Astrocyte (in vitro differentiated cells and primary cell): ENCODE results near the gene FAM120B. TPM values are rescaled to one million over a fixed set of nuclear protein-coding genes. Genes with fewer than 3 reads are reported as not detected.
A peak's percentile ranks its signal among the peaks of the same experiment; 100 is the strongest.

Experiments
- DNase-seq: peaks from one replicate; pipeline ENCODE4 v3.0.0-alpha.2; 2010; ENCODE audit warnings: low read depth
- FAIRE-seq: peaks from 2 replicates; lab custom pipeline; 2011; peaks lifted over from hg19 to GRCh38; lab: Jason Lieb, UNC
- H2AFZ ChIP-seq: 2 replicates; pipeline ENCODE4 v1.6.0; 2012; ENCODE audit warnings: low read depth, low read length, inconsistent platforms
- H3K27ac ChIP-seq: 2 replicates; pipeline ENCODE4 v1.5.1; 2011; ENCODE audit warnings: low read depth, low read length, inconsistent platforms
- H3K27me3 ChIP-seq: 2 replicates; pipeline ENCODE4 v1.6.0; 2011; ENCODE audit warnings: low read length, inconsistent platforms; ENCODE audit not compliant: insufficient read depth
- H3K36me3 ChIP-seq: 2 replicates; pipeline ENCODE4 v1.5.1; 2011; ENCODE audit warnings: low read length, inconsistent platforms; ENCODE audit not compliant: insufficient read depth
- H3K4me1 ChIP-seq: 2 replicates; pipeline ENCODE4 v1.5.1; 2011; ENCODE audit warnings: low read length, inconsistent platforms; ENCODE audit not compliant: insufficient read depth
- H3K4me2 ChIP-seq: 2 replicates; pipeline ENCODE4 v1.6.0; 2012; ENCODE audit warnings: low read length, inconsistent platforms
- H3K4me3 ChIP-seq: 2 replicates; pipeline ENCODE4 v1.5.1; 2011; ENCODE audit warnings: low read depth, mild to moderate bottlenecking, low read length, inconsistent platforms; ENCODE audit not compliant: insufficient read depth
- H3K79me2 ChIP-seq: 2 replicates; pipeline ENCODE4 v1.6.0; 2012; ENCODE audit warnings: mild to moderate bottlenecking, low read length, inconsistent platforms; ENCODE audit not compliant: insufficient read depth
- H3K9ac ChIP-seq: 2 replicates; pipeline ENCODE4 v1.6.0; 2012; ENCODE audit warnings: mild to moderate bottlenecking, low read length, inconsistent platforms
- H3K9me3 ChIP-seq: 2 replicates; pipeline ENCODE4 v1.5.1; 2012; ENCODE audit warnings: low read depth, mild to moderate bottlenecking, low read length, inconsistent platforms; ENCODE audit not compliant: insufficient read depth
- H4K20me1 ChIP-seq: 2 replicates; pipeline ENCODE4 v1.6.0; 2012; ENCODE audit warnings: low read length, inconsistent platforms; ENCODE audit not compliant: insufficient read depth
- H3K27ac Mint-ChIP-seq: one replicate; pipeline ENCODE4 v1.8.0; 2021; ENCODE audit warnings: mild to moderate bottlenecking, mixed read lengths; ENCODE audit not compliant: unreplicated experiment
- H3K27me3 Mint-ChIP-seq: one replicate; pipeline ENCODE4 v1.8.0; 2021; ENCODE audit warnings: low read depth, mixed read lengths; ENCODE audit not compliant: unreplicated experiment
- H3K36me3 Mint-ChIP-seq: one replicate; pipeline ENCODE4 v1.8.0; 2021; ENCODE audit warnings: low read depth, mixed read lengths; ENCODE audit not compliant: unreplicated experiment
- H3K4me1 Mint-ChIP-seq: one replicate; pipeline ENCODE4 v1.8.0; 2021; ENCODE audit warnings: low read depth, mixed read lengths; ENCODE audit not compliant: unreplicated experiment
- H3K4me3 Mint-ChIP-seq: one replicate; pipeline ENCODE4 v1.8.0; 2021; ENCODE audit warnings: mild to moderate bottlenecking, moderate library complexity, mixed read lengths; ENCODE audit not compliant: unreplicated experiment
- H3K9me3 Mint-ChIP-seq: one replicate; pipeline ENCODE4 v1.8.0; 2021; ENCODE audit warnings: mild to moderate bottlenecking, mixed read lengths; ENCODE audit not compliant: unreplicated experiment
- CTCF ChIP-seq: IDR thresholded peaks from 2 replicates; pipeline ENCODE4 v1.5.1; 2011; ENCODE audit warnings: low read depth, mild to moderate bottlenecking, inconsistent platforms, low read length, moderate library complexity; ENCODE audit not compliant: insufficient read depth
- EZH2 ChIP-seq: IDR thresholded peaks from 2 replicates; pipeline ENCODE4 v1.6.1; 2012; ENCODE audit warnings: mild to moderate bottlenecking, low read length, inconsistent platforms; ENCODE audit not compliant: insufficient read depth
- total RNA-seq: library from RNA; stranded (reverse); gene quantifications from 2 replicates; pipeline ENCODE4 v1.2.1, GENCODE V29; 2021

Gene FAM120B
- total RNA-seq, 1 donor from 2014 or later, result 29.8 TPM

GRCh38 chr6:170452767-170453545 is 146.4 kb downstream of the FAM120B start:
- Mint-ChIP-seq H3K27ac (no peak overlapping the region), H3K9me3 (no peaks in the 10 kb centered on the region), H3K4me3 (no peak overlapping the region), H3K27me3 (peaks cover 55% of the 10 kb centered on the region), H3K36me3 (no peaks in the 10 kb centered on the region), H3K4me1 (peaks cover 13% of the 10 kb centered on the region)
- TF ChIP-seq CTCF (no peak), EZH2 (no peak)
- Histone ChIP-seq H3K27me3 (no peaks in the 10 kb centered on the region), H3K4me2 (no peak overlapping the region), H3K9ac (no peak overlapping the region), H3K36me3 (no peaks in the 10 kb centered on the region), H3K4me3 (no peak overlapping the region), H3K4me1 (peaks cover 5% of the 10 kb centered on the region), H3K9me3 (peaks cover 3% of the 10 kb centered on the region), H4K20me1 (no peaks in the 10 kb centered on the region), H3K79me2 (no peaks in the 10 kb centered on the region), H2AFZ (no peak overlapping the region), H3K27ac (no peak overlapping the region)
- FAIRE-seq (peak; percentile 29), DNase-seq (no peak)

- no peak overlapping the region for H3K9ac ChIP-seq
- no peak overlapping the region for H2AFZ ChIP-seq
- FAIRE-seq (no peak), DNase-seq (no peak)
- H3K4me1 ChIP-seq, result peaks cover 4% of the 10 kb centered on the region
- H3K27ac ChIP-seq, result no peak overlapping the region
- H3K4me3 ChIP-seq, result no peak overlapping the region
- H3K36me3 ChIP-seq, result no peaks in the 10 kb centered on the region
- no peaks in the 10 kb centered on the region for H3K9me3 Mint-ChIP-seq
- H3K36me3 Mint-ChIP-seq, result no peaks in the 10 kb centered on the region
- H3K27ac Mint-ChIP-seq, result no peak overlapping the region
- no peak overlapping the region for H3K4me3 Mint-ChIP-seq
- H3K4me1 Mint-ChIP-seq, result peaks cover 11% of the 10 kb centered on the region
- H3K9me3 ChIP-seq, result peaks cover 3% of the 10 kb centered on the region
- no peaks in the 10 kb centered on the region for H3K27me3 ChIP-seq
- TF ChIP-seq CTCF (no peak), EZH2 (no peak)
- H3K79me2 ChIP-seq, result no peaks in the 10 kb centered on the region
- H4K20me1 ChIP-seq, result no peaks in the 10 kb centered on the region
- H3K27me3 Mint-ChIP-seq, result peaks cover 48% of the 10 kb centered on the region
- H3K4me2 ChIP-seq, result no peak overlapping the region
Measured at GRCh38 chr6:170453586-170454511, 147.3 kb downstream of the FAM120B start.
